HPDE6-E6E7 (cell line): ENCODE results near the gene FXYD3.

Experiments used
- DNase-seq: peaks from one replicate; pipeline ENCODE4 v3.0.0; 2011; ENCODE audit warnings: missing footprints; ENCODE audit errors: extremely low spot score

Gene FXYD3

GRCh38 chr19:35106291-35106583 is 9.4 kb upstream of the FXYD3 start:
- no peak for DNase-seq

GRCh38 chr19:35106898-35107541 is 8.6 kb upstream of the FXYD3 start:
- no peak for DNase-seq

GRCh38 chr19:35107545-35107944 is 8.1 kb upstream of the FXYD3 start:
- DNase-seq = peak; percentile 83

- no peak for DNase-seq
Observed at GRCh38 chr19:35108730-35109129, 6.9 kb upstream of the FXYD3 start.

- DNase-seq = peak; percentile 67
Observed at GRCh38 chr19:35109395-35110112, 6.1 kb upstream of the FXYD3 start.

GRCh38 chr19:35110974-35111373 is 4.6 kb upstream of the FXYD3 start:
- DNase-seq = no peak

GRCh38 chr19:35112995-35113688 is 2.5 kb upstream of the FXYD3 start:
- no peak for DNase-seq

GRCh38 chr19:35114353-35115176 is 1.1 kb upstream of the FXYD3 start:
- peak; percentile 71 for DNase-seq

GRCh38 chr19:35116072-35116801 is 614 bp downstream of the FXYD3 start:
- DNase-seq = peak; percentile 58

- DNase-seq = no peak
Observed at GRCh38 chr19:35117116-35117515, 1.5 kb downstream of the FXYD3 start.

- DNase-seq = no peak
Observed at GRCh38 chr19:35117799-35118198, 2.2 kb downstream of the FXYD3 start.

GRCh38 chr19:35118268-35119020 is 2.8 kb downstream of the FXYD3 start:
- DNase-seq = no peak

- DNase-seq = no peak
Observed at GRCh38 chr19:35119091-35119490, 3.5 kb downstream of the FXYD3 start.

GRCh38 chr19:35119578-35120155 is 4.0 kb downstream of the FXYD3 start:
- DNase-seq = no peak

GRCh38 chr19:35120492-35120891 is 4.9 kb downstream of the FXYD3 start:
- peak; percentile 88 for DNase-seq

- no peak for DNase-seq
Observed at GRCh38 chr19:35120898-35121297, 5.3 kb downstream of the FXYD3 start.

- DNase-seq = peak; percentile 92
Observed at GRCh38 chr19:35122687-35123551, 7.3 kb downstream of the FXYD3 start.

- DNase-seq = no peak
Observed at GRCh38 chr19:35123573-35123972, 8.0 kb downstream of the FXYD3 start.
